Osteoblast (primary cell): ENCODE data around the gene FBF1. TPM values are rescaled to one million over a fixed set of nuclear protein-coding genes. Genes with fewer than 3 reads are reported as not detected.
A peak's percentile ranks its signal among the peaks of the same experiment; 100 is the strongest.

Experiments
- DNase-seq: peaks from one replicate; pipeline ENCODE4 v3.0.0; 2011; ENCODE audit warnings: low spot score, mixed read lengths; ENCODE audit not compliant: insufficient read length; ENCODE audit errors: missing footprints
- H2AFZ ChIP-seq: 2 replicates; pipeline ENCODE4 v1.6.0; 2011; ENCODE audit warnings: mild to moderate bottlenecking, low read length
- H3K27ac ChIP-seq: 2 replicates; pipeline ENCODE4 v1.5.1; 2011; ENCODE audit warnings: mild to moderate bottlenecking, low read depth, low read length, moderate library complexity
- H3K27me3 ChIP-seq: 2 replicates; pipeline ENCODE4 v1.6.0; 2012; ENCODE audit warnings: mild to moderate bottlenecking, control low read depth, inconsistent platforms, low read length, moderate library complexity; ENCODE audit not compliant: insufficient read depth
- H3K36me3 ChIP-seq: 2 replicates; pipeline ENCODE4 v1.5.1; 2011; ENCODE audit warnings: mild to moderate bottlenecking, low read length, control low read depth, moderate library complexity; ENCODE audit not compliant: insufficient read depth
- H3K4me1 ChIP-seq: 2 replicates; pipeline ENCODE4 v1.5.1; 2011; ENCODE audit warnings: mild to moderate bottlenecking, low read length, control low read depth, moderate library complexity; ENCODE audit not compliant: insufficient read depth
- H3K4me2 ChIP-seq: 2 replicates; pipeline ENCODE4 v1.6.0; 2011; ENCODE audit warnings: mild to moderate bottlenecking, low read length; ENCODE audit not compliant: insufficient read depth
- H3K4me3 ChIP-seq: fragments of 200-600 bp; sonication (generic); 3 replicates; pipeline ENCODE4 v1.5.1; 2012; ENCODE audit warnings: mild to moderate bottlenecking, low read length, inconsistent platforms; ENCODE audit not compliant: insufficient read depth
- H3K79me2 ChIP-seq: 2 replicates; pipeline ENCODE4 v1.6.0; 2012; ENCODE audit warnings: mild to moderate bottlenecking, low read length, control low read depth, inconsistent platforms; ENCODE audit not compliant: insufficient read depth
- H3K9me3 ChIP-seq: 2 replicates; pipeline ENCODE4 v1.5.1; 2011; ENCODE audit warnings: low read depth, low read length, control low read depth
- H4K20me1 ChIP-seq: 2 replicates; pipeline ENCODE4 v1.6.0; 2012; ENCODE audit warnings: mild to moderate bottlenecking, low read length, control low read depth; ENCODE audit not compliant: insufficient read depth
- total RNA-seq: library from RNA; depleted of rRNA; stranded (reverse); fragments of >200 nt; gene quantifications from 2 replicates; pipeline ENCODE4 v1.2.3, GENCODE V29; 2012
- TF ChIP-seq, protein P1 (sequence below): IDR thresholded peaks from 2 replicates; pipeline ENCODE4 v1.5.1; 2011; ENCODE audit warnings: mild to moderate bottlenecking, low read depth, low read length, moderate library complexity; ENCODE audit errors: extremely low read depth

FBF1 gene
- total RNA-seq, 1 donor, result 14.1 TPM

DNA sequence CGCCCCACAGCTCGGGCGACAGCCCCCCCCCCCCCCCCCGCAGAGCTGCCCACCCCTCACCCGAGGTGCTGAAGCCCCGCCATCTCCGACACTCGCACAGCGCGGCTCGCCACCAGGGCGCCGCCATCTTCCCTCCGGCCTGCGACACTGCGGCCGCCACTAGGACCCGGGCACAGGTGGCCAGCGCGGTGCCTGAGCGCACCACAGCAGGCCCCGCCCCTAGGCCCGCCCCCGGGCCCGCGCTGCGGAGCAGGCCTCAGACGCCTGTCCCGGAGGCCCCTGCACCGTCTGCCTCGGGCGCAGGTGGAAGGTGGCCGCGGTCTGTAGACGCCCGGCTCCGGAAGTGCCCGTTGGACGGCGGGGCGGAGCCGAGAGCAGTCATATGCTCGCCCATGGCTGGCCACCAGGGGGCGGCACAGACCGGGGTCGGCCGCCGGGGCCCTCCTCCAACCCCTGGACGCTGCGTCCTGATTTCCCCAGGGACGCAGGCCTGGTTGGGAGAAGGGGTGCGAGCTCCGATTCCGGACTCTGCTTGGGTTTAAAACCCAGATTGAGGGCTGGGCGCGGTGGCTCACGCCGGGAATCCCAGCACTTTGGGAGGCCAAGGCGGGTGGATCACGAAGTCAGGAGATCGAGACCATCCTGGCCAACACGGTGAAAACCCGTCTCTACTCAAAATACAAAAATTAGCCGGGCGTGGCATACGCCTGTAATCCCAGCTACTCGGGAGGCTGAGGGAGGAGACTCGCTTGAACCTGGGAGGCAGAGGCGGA, 35.9 kb downstream of the FBF1 start, which contains the start of gene MRPL38:
MRPL38 (minus strand) TSS at position 136 of the 773 bp plus-strand sequence; CDS start at position 127, 9 bp downstream.
- Histone ChIP-seq H3K36me3 (peaks cover 18% of the 10 kb centered on the region), H4K20me1 (no peaks in the 10 kb centered on the region), H3K4me2 (peak within 1 kb of the TSS; percentile 83), H3K27ac (peak within 1 kb of the TSS; percentile 56), H2AFZ (peak within 1 kb of the TSS; percentile 88), H3K79me2 (peaks cover 7% of the 10 kb centered on the region), H3K4me1 (peaks cover 9% of the 10 kb centered on the region), H3K27me3 (no peaks in the 10 kb centered on the region), H3K4me3 (peak within 1 kb of the TSS; percentile 83), H3K9me3 (no peaks in the 10 kb centered on the region)
- TF ChIP-seq, protein P1, sequence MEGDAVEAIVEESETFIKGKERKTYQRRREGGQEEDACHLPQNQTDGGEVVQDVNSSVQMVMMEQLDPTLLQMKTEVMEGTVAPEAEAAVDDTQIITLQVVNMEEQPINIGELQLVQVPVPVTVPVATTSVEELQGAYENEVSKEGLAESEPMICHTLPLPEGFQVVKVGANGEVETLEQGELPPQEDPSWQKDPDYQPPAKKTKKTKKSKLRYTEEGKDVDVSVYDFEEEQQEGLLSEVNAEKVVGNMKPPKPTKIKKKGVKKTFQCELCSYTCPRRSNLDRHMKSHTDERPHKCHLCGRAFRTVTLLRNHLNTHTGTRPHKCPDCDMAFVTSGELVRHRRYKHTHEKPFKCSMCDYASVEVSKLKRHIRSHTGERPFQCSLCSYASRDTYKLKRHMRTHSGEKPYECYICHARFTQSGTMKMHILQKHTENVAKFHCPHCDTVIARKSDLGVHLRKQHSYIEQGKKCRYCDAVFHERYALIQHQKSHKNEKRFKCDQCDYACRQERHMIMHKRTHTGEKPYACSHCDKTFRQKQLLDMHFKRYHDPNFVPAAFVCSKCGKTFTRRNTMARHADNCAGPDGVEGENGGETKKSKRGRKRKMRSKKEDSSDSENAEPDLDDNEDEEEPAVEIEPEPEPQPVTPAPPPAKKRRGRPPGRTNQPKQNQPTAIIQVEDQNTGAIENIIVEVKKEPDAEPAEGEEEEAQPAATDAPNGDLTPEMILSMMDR, result peak; percentile 82
- DNase-seq, result peak; percentile 99

DNA sequence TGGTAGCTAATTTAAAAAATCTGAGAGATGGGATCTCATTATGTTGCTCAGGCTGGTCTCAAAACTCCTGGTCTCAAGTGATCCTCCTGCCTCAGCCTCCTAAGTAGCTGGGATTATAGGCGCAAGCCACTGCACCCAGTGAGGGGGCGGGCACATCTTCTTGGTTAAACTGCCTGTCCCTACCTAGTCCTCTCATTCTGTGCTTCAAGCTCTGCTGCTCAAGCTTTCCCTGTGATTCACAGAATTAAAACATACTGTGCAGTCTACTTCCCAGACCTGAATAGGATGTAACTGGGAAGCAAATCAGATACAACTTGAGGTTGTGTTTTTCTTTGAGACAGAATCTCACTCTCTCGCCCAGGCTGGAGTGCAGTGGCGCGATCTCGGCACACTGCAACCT, 38.4 kb downstream of the FBF1 start:
- Histone ChIP-seq H3K36me3 (peaks cover 39% of the 10 kb centered on the region), H3K27me3 (no peaks in the 10 kb centered on the region), H3K4me2 (no peak overlapping the region), H3K79me2 (peaks cover 7% of the 10 kb centered on the region), H4K20me1 (no peaks in the 10 kb centered on the region), H3K27ac (no peak overlapping the region), H3K4me3 (no peak overlapping the region), H3K4me1 (peaks cover 8% of the 10 kb centered on the region), H2AFZ (no peak overlapping the region), H3K9me3 (no peaks in the 10 kb centered on the region)
- peak; percentile 30 for DNase-seq
- TF ChIP-seq, protein P1, result no peak

DNA sequence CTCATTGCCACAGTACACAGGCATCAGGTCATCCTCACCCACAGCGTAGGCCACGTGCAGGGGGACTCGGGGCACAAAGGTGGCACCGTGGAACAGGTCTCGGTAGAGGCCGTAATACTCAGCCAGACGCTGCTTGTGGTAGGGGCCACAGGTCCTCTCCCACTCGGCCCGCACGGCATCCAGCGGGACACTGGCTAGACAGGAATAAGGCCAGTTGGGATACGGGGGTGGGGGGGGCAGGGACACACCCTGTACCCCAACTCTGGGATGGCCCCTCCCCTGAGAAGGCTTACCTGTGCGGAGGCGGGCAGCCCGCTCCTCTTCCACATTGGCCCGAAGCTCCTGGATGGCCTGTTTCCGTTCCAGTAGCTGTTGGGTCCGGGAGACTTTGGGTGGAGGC, 39.1 kb downstream of the FBF1 start:
- TF ChIP-seq, protein P1, result no peak
- Histone ChIP-seq H3K79me2 (peaks cover 7% of the 10 kb centered on the region), H3K27me3 (no peaks in the 10 kb centered on the region), H3K36me3 (peaks cover 40% of the 10 kb centered on the region), H4K20me1 (no peaks in the 10 kb centered on the region), H3K9me3 (no peaks in the 10 kb centered on the region), H2AFZ (no peak overlapping the region), H3K4me1 (peaks cover 8% of the 10 kb centered on the region), H3K4me2 (no peak overlapping the region), H3K27ac (no peak overlapping the region), H3K4me3 (no peak overlapping the region)
- DNase-seq, result peak; percentile 45

DNA sequence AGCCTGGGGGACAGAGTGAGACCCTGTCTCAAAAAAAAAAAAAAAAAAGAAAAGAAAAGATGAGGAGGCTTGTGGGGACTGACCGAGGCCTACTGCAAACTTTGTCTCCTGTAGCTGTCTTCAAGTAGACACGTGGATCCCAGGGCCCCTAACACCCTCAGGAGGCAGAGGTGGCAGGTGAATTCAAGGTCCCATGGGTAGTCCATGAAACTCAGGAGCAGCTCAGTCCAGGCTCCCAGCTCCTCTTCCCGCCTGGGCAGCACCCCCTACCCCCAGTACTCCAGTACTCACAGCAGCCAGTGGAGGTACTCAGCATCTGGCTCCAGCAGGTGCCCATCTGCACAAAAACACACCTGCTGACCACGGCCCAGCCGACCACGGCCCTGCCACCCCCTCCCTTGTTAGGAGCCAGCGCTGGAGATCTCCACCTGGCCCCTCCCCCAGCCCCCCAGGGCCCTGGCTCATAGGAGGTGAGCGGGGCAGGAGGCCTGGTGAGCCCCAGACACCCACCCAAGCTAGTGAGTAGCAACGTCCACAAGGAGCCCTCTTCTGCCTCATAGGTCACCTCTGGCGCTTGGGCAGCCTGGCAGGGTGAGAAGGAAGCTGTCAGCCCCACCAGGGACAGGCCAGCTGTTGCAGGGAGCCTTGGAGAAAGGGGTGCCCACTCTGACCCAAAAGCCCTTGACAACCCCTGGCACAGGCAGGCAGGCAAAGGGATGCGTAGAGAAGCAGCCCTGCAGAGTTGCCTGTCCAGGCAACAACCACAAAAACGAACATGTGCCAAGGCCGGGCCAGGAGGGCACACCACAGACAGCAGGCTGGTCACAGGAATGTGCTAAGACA, 39.9 kb downstream of the FBF1 start:
- peak; percentile 81 for DNase-seq
- Histone ChIP-seq H3K9me3 (no peaks in the 10 kb centered on the region), H4K20me1 (no peaks in the 10 kb centered on the region), H3K79me2 (peaks cover 7% of the 10 kb centered on the region), H3K36me3 (peaks cover 40% of the 10 kb centered on the region), H3K27ac (no peak overlapping the region), H3K4me3 (no peak overlapping the region), H3K27me3 (no peaks in the 10 kb centered on the region), H3K4me2 (no peak overlapping the region), H2AFZ (no peak overlapping the region), H3K4me1 (peaks cover 7% of the 10 kb centered on the region)
- TF ChIP-seq, protein P1, result no peak
